Psoas muscle (tissue), 8 donors: ENCODE measurements around the gene RAB33B. TPM values are rescaled to one million over a fixed set of nuclear protein-coding genes. Genes with fewer than 3 reads are reported as not detected.
"Not testable (repeated sequence)": the region's sequence is repeated elsewhere in the genome, so short reads cannot be mapped to it uniquely, and the experiment has no call there.

Source experiments
- ATAC-seq, 4 donors: fragments of 200-7000 bp; cut with Tn5 transposase; one replicate each; pipeline ENCODE4 v1.9.1; 2020; ENCODE audit warnings: moderate library complexity in 3 of 4, mild to moderate bottlenecking in 2 of 4
- DNase-seq, 2 donors: peaks; one replicate each; pipeline ENCODE4 v3.0.0-alpha.2; 2020
- H3K27ac ChIP-seq: fragments of 200-600 bp; one replicate; pipeline ENCODE4 v1.8.0; 2022
- H3K27me3 ChIP-seq, 3 donors: fragments of 200-600 bp in 1 of 3; one replicate each; pipeline versions ENCODE4 v1.6.1 to v1.8.0; 2013 to 2022; ENCODE audit warnings: low read length in 2 of 3, mild to moderate bottlenecking in 2 of 3, moderate library complexity in 1 of 3; ENCODE audit not compliant: insufficient read depth in 3 of 3
- H3K36me3 ChIP-seq, 2 donors: fragments of 200-600 bp in 1 of 2; one replicate each; pipeline versions ENCODE4 v1.6.1 to v1.8.0; 2013 to 2022; ENCODE audit warnings: low read depth in 1 of 2, mild to moderate bottlenecking in 1 of 2, moderate library complexity in 1 of 2; ENCODE audit not compliant: insufficient read depth in 1 of 2
- H3K4me1 ChIP-seq: fragments of 200-600 bp; one replicate; pipeline ENCODE4 v1.8.0; 2022
- H3K4me3 ChIP-seq: fragments of 200-600 bp; one replicate; pipeline ENCODE4 v1.8.0; 2022; ENCODE audit warnings: mild to moderate bottlenecking
- H3K9me3 ChIP-seq: fragments of 200-600 bp; one replicate; pipeline ENCODE4 v1.8.0; 2022
- WGBS, 3 donors: extraction: QIAGEN DNeasy Blood & Tissue Kit; methylation state at CpG; one replicate each; pipeline versions ENCODE4 v1.1.6 to v1.1.7; 2013; 5-methylcytosine and 5-hydroxymethylcytosine counted together
- intact Hi-C, 2 donors: fragments of 100-400 bp; cut with DNase I; formaldehyde crosslinking; loops; one replicate each; pipeline versions ENCODE4 v1.11.0 to v1.14.2; 2022
- long read RNA-seq, 2 donors: library from polyadenylated mRNA; unstranded; transcript quantifications; one replicate each; pipeline ENCODE4 v2.0.0, GENCODE V29; 2021
- polyA plus RNA-seq, 3 donors: library from polyadenylated mRNA; stranded (reverse); fragments of 200-250 nt; gene quantifications; one replicate each; pipeline ENCODE4 v1.2.3, GENCODE V29; 2013
- total RNA-seq, 4 donors: library from RNA; stranded (reverse); fragmentation: NEBNext Ultra II Directional in 2 of 4; extraction: Animal tissue kit (Norgen Biotek cat#: 25700) in 2 of 4; gene quantifications; one replicate each; pipeline versions ENCODE4 v1.2.1 to v1.2.4, GENCODE V29; 2021 to 2023
- TF ChIP-seq, protein P1 (sequence below): fragments of 200-600 bp; IDR thresholded peaks from one replicate; pipeline ENCODE4 v1.8.0; 2022; ENCODE audit warnings: antibody characterized with exemption
- donor health status: healthy with polysubstance abuse.
- donor health status: DM: no; HTN: no; CAD: no; lungs with moderate emphysema.
- donor health status: Bipolar disorder and iron deficiency.
- donor health status: healthy.
- donor health status: DM: yes; HTN: yes; CAD: no.
- donor health status: DM: no; HTN: no; CAD: no.
- donor health status: DM: no; HTN: no; CAD: no.
- donor health status: DM: yes; HTN: yes; CAD: no.

RAB33B gene
- total RNA-seq (1 to 10 TPM; 3.4 to 4.0 (median 3.6) TPM), polyA plus RNA-seq (1 to 10 TPM; 1.3 to 2.4 (median 2.0) TPM)
- long read RNA-seq, donor 1, full-length matches to known transcripts, result 10 of 13 reads
- long read RNA-seq, donor 1, partial matches to known transcripts, result 0 of 13 reads
- long read RNA-seq, donor 1, other reads (novel, unspliced or antisense), result 3 of 13 reads
- long read RNA-seq, donor 2, full-length matches to known transcripts, result 7 of 8 reads
- long read RNA-seq, donor 2, partial matches to known transcripts, result 0 of 8 reads
- long read RNA-seq, donor 2, other reads (novel, unspliced or antisense), result 1 of 8 reads

DNA sequence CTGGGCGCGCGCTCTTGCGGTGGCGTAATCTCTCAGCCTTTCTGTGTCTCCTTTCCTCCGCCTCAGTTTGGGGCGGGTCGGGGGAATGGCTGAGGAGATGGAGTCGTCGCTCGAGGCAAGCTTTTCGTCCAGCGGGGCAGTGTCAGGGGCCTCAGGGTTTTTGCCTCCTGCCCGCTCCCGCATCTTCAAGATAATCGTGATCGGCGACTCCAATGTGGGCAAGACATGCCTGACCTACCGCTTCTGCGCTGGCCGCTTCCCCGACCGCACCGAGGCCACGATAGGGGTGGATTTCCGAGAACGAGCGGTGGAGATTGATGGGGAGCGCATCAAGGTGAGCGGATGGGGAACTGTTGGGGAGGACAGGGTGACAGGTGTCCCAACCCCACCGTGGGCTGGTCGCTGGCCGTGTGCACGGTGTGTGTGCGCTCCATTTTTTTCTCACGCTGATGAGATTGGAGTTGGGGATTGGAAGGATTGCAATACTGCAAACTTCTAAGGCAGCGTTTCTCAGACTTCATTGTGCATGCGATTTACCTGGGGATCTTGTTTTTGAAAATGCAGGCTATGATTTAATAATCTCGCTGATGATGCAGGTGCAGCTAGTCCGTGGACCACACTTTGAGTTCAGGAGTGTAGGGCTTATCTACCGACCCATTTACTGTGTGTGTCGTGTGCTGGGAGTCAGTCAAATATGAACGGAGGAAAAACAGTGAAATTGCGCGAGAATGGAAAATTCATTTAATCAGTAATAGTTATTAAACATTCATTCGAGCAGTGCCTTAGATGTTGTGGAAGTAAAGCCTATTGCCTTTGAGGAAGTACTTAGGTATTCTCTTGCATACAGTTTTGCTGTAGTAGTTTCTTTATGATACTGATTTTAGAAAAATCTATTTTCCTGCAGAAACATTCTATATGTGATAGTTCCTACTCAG lies at the start of gene RAB33B:
TSS of gene RAB33B (plus strand) at position 11 of the 935 bp plus-strand sequence. CDS start at position 86, 75 bp downstream.
- DNase-seq, result no peak
- Histone ChIP-seq H3K4me3 (peak within 1 kb of the TSS; percentile 87), H3K4me1 (peaks cover 23% of the 10 kb centered on the region), H3K27ac (peak within 1 kb of the TSS; percentile 94), H3K27me3 (no peaks in the 10 kb centered on the region), H3K36me3 (no peaks in the 10 kb centered on the region), H3K9me3 (no peaks in the 10 kb centered on the region)
- TF ChIP-seq, protein P1, sequence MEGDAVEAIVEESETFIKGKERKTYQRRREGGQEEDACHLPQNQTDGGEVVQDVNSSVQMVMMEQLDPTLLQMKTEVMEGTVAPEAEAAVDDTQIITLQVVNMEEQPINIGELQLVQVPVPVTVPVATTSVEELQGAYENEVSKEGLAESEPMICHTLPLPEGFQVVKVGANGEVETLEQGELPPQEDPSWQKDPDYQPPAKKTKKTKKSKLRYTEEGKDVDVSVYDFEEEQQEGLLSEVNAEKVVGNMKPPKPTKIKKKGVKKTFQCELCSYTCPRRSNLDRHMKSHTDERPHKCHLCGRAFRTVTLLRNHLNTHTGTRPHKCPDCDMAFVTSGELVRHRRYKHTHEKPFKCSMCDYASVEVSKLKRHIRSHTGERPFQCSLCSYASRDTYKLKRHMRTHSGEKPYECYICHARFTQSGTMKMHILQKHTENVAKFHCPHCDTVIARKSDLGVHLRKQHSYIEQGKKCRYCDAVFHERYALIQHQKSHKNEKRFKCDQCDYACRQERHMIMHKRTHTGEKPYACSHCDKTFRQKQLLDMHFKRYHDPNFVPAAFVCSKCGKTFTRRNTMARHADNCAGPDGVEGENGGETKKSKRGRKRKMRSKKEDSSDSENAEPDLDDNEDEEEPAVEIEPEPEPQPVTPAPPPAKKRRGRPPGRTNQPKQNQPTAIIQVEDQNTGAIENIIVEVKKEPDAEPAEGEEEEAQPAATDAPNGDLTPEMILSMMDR, result no peak
- 1 to 2% (median 1%) methylated on average over 41 to 46 of the region's 46 CpGs for WGBS, 3 donors
- ATAC-seq, result peak; percentile 5 to 26 (median 12)
- intact Hi-C loops, result loop anchor here in 1 of 2 donors (5.0 kb wide), 1 partner anchor 53 kb away; no protein-coding TSS in a partner anchor

DNA sequence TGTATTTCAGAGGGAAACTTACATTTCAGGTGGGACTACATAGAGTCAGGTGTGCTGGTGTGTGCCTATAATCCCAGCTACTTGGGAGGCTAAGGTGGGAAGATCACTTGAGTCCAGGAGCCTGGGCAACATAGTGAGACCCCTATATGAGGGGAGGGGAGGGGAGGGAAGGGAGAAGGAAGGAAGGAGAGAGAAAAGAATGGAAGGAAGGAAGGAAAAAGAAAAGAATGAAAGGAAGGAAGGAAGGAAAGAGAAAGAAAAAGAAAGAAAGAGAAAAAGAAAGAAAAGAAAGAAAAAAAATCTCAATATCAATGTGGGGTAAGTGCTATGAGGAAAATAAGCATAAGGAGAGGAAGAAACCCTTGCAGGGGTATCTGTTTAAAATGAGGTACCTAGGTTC lies 43.6 kb upstream of the RAB33B start:
- Histone ChIP-seq H3K36me3 (peaks cover 0 to 3% of the 10 kb centered on the region in 2 donors), H3K9me3 (no peaks in the 10 kb centered on the region), H3K4me3 (no peak overlapping the region), H3K27ac (no peak overlapping the region), H3K4me1 (no peaks in the 10 kb centered on the region), H3K27me3 (no peaks in the 10 kb centered on the region)
- intact Hi-C loops, result loop anchor here in 1 of 2 donors (10.0 kb wide), 1 partner anchor 224 kb away; no protein-coding TSS in a partner anchor
- TF ChIP-seq, protein P1, result no peak
- DNase-seq (no peak), ATAC-seq (no peak)

DNA sequence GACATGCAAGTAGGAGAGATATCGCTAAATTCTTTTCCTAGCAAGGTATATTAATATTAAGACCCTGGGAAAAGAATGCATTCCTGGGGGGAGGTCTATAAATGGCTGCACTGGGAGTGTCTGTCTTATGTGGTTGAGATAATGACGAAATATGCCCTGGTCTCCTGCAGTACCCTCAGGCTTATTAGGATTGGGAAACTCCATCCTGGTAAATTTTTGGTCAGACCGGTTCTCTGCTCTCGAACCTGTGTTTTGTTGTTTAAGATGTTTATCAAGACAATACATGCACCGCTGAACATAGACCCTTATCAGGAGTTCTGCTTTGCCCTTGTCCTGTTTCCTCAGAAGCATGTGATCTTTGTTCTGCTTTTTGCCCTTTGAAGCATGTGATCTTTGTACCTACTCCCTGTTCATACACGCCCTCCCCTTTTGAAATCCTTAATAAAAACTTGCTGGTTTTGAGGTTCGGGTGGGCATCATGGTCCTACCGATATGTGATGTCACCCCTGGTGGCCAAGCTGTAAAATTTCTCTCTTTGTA lies 39.2 kb upstream of the RAB33B start:
- H3K9me3 ChIP-seq, H3K27me3 ChIP-seq, ATAC-seq, DNase-seq, H3K27ac ChIP-seq, H3K4me1 ChIP-seq, H3K4me3 ChIP-seq, H3K36me3 ChIP-seq: not testable (repeated sequence)
- WGBS, 3 donors, result 94 to 98% (median 94%) methylated on average over 8 of the region's 8 CpGs
- intact Hi-C loops, result loop anchor here (5.0 to 10.0 kb wide), 3 partner anchors 93 to 220 kb away; partner anchors contain the start of gene SETD7 (in 1 of the 2)

DNA sequence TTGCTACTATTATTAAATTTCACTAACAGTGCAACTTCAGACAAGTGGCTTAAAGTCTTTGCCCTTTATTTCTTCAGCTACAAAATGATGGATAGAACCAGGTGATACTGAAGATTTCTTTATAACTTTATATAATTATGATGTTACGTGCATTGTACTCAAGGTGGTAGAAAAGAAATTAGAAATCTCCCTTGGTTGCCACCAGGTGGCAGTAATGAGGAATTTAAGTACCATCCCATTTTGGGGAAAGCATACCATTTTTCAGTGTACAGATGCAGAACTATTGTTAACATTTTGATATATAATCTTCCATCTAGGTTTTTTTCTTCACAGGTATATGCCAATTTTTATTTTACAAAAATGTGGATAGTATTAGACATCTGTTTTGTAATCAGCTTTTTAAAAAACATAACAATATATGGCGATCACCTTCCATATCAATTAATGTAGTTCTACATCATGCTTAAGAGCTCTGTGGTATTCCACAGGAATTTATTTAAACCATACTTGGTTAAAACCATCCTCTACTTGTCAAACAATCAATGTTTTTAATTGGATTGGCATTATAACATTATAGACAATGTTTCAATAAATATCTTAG lies 37.7 kb upstream of the RAB33B start:
- Histone ChIP-seq H3K4me3 (no peak overlapping the region), H3K9me3 (no peaks in the 10 kb centered on the region), H3K27me3 (no peaks in the 10 kb centered on the region), H3K4me1 (no peaks in the 10 kb centered on the region), H3K27ac (no peak overlapping the region), H3K36me3 (no peaks in the 10 kb centered on the region)
- WGBS, 3 donors, result 72 to 79% (median 78%) methylated on average over 2 of the region's 2 CpGs
- ATAC-seq (peak in 2 of 4 donors; percentile 36 to 41), DNase-seq (no peak)
- TF ChIP-seq, protein P1, result peak; percentile 74
- intact Hi-C loops, result loop anchor here (5.0 to 10.0 kb wide), 3 partner anchors 91 to 219 kb away; partner anchors contain the start of gene SETD7 (in 1 of the 2)
